Lower leg skin (tissue), 3 donors: ENCODE results near the gene GJD2.

Source experiments
- POLR2A ChIP-seq, 2 donors: fragments of 450-650 bp; IDR thresholded peaks; one replicate each; pipeline ENCODE4 v1.6.1; 2016 to 2017; ENCODE audit warnings: antibody characterized with exemption in 2 of 2, mild to moderate bottlenecking in 1 of 2, moderate library complexity in 1 of 2
- TF ChIP-seq, protein P1 (sequence below), 3 donors: fragments of 450-650 bp; IDR thresholded peaks; one replicate each; pipeline ENCODE4 v1.5.1; 2016; ENCODE audit warnings: antibody characterized with exemption in 3 of 3, mild to moderate bottlenecking in 3 of 3, moderate library complexity in 2 of 3

DNA sequence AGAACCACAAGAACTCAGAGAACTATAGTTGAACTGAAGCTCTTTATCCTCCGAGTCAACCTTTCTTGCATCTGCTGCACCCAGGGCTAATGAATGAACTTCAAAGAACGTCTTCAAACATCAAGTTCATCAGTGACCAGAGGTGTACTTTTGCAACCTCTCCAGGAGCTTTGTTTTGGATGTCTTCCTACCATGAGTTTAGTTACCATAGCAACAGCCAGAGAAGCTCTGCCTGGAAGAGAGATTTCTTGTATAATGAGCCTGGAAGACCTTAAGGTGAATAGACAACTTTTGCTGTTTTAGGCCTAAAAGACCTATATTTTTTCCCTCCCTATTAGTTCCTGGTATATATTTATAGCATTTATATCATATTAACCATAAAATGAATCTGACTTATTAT is 31.4 kb upstream of the GJD2 start:
- TF ChIP-seq, protein P1, sequence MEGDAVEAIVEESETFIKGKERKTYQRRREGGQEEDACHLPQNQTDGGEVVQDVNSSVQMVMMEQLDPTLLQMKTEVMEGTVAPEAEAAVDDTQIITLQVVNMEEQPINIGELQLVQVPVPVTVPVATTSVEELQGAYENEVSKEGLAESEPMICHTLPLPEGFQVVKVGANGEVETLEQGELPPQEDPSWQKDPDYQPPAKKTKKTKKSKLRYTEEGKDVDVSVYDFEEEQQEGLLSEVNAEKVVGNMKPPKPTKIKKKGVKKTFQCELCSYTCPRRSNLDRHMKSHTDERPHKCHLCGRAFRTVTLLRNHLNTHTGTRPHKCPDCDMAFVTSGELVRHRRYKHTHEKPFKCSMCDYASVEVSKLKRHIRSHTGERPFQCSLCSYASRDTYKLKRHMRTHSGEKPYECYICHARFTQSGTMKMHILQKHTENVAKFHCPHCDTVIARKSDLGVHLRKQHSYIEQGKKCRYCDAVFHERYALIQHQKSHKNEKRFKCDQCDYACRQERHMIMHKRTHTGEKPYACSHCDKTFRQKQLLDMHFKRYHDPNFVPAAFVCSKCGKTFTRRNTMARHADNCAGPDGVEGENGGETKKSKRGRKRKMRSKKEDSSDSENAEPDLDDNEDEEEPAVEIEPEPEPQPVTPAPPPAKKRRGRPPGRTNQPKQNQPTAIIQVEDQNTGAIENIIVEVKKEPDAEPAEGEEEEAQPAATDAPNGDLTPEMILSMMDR (IDR thresholded peaks at IDR 0.05), result no peak
- TF ChIP-seq POLR2A (IDR thresholded peaks at IDR 0.05), result no peak
